HG02588 (cell line): ENCODE results near the gene SGIP1.

ENCODE experiments used
- ATAC-seq: cut with Tn5 transposase; IDR thresholded peaks from one replicate; pipeline ENCODE4 v1.9.1; 2021; ENCODE audit warnings: mild to moderate bottlenecking, moderate library complexity; ENCODE audit not compliant: unreplicated experiment

The SGIP1 gene

DNA sequence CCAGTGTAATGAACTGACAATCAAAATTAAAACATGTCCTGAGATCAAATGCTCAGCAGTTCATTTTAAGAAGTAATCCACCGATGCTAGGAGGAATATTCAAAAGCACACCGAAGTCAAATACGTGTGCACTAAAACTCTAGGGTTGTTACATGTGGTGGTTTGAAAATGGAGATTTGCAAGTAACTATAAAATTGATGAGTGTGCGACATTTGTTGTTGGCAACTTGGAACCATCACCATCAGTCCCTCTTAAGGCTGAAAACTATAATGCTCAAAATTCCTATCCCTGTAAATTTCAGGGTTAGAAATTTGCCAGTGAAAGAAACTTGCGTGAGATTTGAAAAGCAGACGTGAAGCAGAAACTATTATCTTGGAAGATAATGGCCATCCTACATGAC is 13.3 kb upstream of the SGIP1 start:
- no peak for ATAC-seq

DNA sequence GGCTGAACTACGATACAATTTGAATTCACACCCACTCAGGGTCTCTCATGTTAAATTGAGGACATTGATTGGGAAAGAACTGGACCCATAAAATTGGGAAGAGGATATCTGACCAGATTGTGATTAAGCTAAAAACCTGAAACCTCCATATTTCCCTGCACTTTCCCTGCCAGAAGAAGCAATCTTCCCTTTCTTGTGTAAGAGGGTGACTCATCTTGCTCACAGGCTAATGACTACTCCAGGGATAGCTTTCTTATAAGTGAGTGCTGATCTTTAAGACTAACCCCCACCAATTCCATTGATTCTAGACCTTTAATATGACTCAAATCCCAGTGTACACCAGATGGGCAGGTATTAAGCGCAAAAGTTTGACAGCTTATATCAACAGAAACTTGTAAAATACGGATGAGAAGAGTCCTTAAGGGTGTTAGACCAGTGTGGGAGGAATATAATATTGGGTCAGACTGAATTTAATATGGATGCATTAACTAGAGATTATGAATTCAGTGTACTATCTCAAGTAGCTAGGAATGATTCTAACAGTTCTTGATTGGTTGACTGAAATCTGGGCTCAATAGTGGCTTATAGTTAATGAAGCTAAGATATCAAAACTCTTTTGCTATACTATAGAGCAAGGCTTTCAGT is 12.1 kb upstream of the SGIP1 start:
- ATAC-seq: no peak

DNA sequence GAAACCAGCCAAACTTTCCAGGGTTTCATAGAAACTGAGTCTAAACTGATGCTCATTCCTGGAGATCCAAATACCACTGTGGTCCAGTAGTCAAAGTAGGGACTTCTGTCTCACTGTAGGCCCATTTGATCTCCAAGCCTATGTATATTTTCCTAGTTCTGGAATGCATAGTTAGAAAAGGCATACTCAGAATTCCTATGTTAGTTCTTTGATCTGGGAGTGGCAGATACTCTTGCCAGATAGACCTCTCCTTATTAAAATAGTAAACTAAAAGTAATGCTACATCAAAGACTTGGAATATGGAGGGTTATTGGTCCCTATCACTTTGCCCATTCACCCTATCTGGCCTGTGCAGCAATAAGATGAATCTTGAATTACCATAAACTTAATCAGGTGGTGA is 10.4 kb upstream of the SGIP1 start:
- no peak for ATAC-seq

DNA sequence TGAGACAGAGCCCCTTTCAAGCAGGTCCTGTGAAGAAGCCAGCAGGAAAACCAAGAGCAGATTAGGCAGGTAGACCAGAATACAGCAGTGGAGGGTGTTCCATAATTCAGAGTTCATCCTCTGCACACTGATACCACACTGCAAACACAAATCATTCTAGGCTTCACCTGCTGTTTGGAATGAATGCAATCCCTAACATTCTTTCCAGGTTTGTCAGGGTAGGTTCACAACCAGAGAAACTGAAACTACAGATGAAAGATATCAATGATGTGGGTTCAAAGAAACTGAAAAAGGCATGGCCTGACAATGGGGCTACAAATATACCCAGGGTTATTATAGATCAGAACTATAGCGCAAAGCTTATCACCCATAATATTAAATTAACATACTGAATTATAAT is 8.9 kb upstream of the SGIP1 start:
- ATAC-seq: no peak

DNA sequence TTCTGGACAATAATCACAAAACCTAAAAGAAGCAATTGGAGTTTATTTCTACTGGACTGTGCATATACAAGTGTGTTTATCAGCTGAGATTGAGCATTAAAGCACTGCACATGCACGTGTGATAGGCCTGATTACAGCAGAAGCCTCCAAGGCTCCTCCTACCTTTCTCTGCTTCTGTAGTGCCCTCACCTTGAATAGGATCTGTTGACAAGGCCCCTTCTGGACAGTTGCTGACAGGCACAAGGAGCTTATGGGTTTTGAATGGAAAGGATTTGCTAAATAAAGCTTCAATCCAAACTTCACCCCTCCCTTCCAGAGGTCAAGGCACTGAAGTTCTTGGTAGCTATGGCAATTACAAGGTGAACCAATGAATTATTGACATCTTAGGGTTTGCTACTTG is 7.9 kb upstream of the SGIP1 start:
- no peak for ATAC-seq

DNA sequence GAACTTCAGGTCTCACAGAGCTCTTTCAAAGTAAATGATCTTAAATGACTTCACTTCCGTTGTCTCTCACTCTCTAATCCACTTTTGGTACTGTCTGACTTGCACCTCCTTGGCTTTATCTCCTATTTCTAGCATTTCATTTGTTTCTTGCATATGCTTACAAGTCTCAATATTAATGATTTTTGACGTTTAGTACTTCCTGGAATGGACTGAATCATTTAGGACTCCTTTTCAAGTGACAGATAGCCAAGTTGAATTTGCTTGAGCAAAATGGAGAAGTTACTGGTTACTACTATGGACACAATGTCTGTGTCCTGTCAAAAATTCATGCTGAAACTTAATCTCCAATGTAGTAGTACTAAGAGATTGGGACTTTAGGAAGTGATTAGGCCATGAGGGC is 7.0 kb upstream of the SGIP1 start:
- ATAC-seq: no peak

DNA sequence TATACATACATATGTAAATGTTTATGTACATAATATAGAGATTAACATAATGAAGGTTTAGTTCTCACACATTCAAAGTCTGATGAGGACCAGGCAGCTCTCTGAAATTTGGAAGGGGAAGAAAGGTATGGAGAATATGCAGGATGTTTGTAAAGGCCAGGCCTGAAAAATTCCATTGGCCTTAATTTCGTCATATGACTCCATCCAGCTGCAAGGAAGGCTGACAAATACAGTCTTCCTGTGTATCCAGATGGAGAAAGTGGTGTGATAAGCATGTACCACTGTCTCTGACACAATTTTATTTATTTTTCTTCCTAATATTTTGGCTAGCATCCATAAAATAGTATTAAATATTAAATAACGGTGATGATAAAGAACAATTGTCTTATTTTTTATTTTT is 6.3 kb upstream of the SGIP1 start:
- ATAC-seq: no peak

DNA sequence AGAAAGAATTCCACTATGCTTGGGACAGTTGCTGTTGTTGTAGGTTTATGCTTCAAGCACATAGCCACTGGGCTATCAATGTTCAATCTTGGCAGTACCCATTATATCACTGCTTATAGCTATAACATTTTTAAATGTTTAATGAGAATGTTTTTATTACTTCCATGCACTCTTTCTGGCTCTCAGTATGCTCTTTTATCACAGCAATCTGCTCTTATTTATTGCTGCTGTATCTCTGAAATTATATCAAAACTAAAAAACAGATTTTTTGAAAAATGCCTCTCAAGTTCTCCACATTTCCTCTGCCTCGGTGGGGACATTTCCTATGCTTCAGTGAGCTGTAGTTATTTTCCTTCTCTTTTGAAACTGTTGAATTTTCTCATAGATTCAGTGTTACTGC is 5.4 kb upstream of the SGIP1 start:
- ATAC-seq: no peak

DNA sequence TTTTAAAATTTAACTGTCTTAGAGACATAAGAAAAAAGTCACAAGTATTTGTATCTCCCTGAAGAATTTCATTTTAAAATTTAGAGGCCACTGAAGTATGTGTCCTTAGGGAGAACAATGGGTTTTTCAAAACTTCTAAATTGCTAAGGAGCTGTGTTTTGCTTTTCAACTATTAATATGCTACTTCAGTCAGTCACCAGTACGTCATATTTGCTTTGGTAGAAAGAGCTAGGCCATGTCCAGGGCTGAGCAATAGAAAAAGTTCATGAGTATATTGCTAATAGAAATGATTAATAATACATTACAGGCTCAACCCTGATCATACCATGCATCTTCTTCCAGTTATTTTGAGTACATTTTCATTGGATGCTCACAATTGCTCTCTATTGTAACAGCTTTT is 1.7 kb upstream of the SGIP1 start:
- ATAC-seq: no peak

DNA sequence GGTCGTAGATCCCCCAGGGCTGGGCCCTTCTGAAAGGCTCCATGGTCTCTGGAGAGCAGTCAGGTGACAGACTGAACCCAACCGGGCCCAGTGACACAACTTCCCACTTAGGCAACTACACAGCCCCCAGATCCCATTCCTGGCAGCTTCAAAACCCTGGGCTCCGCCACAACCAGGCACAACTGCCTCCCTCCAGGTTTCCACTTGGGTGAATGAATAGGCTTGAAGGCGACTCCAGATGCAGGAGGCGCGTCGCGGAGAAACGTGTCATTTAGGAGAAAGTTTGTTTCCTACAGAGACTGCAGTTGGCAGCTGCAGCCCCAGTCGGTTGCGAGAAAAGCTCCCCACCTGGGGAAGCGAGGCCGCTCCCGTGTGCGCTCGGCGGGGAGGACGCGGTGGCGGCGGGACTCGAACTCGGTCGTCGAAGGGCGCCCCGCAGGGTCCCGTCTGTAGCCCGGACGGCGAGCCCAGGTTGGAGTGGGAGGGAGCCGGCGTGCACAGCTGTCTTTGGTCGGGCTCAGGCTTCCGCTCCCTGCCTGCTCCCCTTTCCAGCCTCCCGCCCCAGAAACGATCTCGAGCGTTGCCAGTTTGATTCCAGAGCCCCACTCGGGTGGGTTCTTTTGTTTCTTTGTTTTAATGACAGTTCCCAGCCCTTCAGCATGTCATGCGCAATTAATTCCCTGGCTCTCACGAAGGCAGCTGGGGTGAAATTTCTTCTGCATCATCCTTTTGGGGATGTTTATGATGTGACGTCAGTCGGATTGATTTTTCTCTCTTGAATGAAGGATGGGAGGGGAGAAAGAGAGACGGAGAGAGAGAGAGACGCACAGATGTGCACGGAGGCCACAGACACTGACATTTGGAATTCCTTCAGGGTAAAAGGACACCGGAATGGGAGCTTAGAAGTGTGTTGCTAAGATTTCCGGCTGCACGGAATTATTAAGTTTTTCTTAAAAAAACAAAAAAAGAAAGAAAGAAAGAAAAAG is 862 bp upstream of the SGIP1 start:
- no peak for ATAC-seq

DNA sequence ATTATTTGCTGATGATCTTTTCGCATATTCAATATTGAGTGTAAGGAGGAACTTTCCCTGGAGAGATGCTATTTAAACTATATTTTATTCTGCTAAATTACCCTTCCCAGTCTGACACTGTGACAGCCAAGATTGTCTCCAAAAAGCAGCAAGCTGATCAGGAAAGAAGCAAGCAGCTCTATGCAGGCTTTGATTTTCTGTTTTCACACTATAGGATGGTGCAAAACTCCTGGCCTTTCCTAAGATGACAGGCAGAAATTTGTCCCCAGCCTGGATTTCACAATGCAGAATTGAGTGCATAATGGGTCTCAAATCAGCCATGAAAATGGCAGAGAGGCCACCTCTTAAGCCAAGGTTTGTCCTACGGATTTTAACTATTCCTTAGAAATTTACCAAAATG is 1.1 kb downstream of the SGIP1 start:
- no peak for ATAC-seq

DNA sequence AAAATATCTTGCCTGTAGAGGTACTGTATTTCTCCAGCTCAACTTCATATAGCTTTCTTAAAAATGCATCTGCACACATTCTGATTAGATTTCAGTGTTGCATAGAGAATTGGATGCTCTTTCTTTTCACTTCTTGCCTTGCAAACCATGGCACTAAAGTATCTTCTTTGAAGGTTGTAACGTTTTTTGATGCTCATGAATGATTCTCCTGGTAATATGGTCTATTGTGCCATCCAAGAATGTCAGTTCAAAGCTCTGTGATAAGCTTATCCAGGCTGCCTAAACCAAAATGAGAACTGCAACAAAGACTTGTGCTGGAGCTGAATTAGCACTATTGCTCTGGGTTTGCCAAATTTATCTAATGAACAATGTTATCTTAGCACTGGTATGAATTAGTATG is 1.9 kb downstream of the SGIP1 start:
- no peak for ATAC-seq

DNA sequence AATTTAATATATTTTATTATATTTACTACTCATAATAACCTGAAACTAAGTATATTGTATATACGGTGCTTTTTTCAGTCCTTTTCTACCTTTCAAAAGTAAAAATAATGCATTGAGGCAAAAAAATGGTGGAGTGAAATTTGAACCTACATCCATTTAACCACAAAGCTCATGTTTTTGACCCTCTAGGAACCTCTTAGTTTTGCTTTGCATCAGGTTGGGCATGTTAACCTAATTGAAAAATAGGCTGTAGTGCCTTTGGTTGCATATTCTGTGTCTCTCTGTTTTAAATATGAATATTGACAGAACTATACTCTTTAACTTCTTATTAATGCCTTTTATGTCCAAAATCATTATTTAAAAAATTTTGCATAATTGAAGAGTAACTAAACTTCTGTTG is 3.8 kb downstream of the SGIP1 start:
- ATAC-seq: no peak

DNA sequence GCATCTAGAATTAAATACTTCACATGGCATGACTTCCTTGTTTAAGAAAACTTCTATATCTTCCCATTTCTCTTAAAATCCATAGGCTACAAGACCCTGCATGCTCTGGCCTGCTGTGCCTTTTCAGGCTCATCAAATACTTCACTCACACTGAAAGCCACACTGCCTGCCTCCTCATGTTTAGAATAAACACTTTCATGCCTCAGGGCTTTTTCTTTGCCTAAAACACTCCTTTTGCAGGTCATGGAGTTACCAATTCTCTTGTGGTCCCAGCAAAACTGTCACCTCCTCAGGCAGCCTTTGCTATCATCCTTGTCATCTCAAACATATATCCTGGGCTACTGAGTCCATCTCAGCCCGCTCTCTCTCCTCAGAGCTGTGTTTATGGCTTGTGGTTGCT is 5.5 kb downstream of the SGIP1 start:
- ATAC-seq: no peak

DNA sequence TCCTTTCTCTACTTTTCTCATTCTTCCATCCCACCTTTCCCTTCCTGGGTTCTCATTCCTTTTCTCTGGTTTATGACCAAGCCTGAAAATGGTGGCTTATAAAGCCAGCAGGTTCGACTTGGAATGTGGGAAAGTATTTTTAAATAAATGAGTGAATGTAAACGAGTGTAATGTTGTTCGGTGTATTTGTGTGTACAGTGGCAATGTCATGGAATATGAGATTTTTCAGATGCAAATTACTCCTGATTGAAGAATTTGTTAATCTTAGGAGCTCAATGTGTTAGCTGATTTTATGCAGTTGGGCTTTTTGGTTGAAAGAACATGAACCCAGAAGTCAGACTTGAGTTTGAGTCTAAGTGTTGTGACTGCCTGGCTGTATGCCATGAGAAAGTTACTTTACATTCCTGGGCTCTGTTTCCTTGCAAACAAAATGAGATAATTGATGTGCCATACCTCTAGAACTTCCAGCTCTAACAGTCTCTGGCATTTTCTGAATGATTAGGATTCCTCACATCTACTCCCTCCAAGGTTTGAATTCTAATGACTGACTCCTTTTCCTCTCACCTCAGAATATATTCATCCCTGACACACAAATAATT is 6.6 kb downstream of the SGIP1 start:
- ATAC-seq: no peak

DNA sequence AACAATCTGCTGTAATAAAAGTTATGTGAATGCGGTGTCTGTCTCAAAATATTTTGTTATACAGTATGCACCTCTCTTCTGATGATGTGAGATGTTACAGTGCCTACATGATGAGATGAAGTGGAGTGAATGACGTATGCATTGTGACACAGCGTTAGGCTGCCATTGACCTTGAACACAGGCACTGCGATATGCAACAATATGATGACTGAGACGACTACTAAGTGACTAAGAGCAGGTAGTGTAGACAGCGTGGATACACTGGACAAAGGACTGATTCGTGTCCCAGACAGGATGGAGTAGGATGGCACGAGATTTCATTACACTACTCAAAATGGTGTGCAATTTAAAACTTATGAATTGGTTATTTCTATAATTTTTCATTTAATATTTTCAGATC is 8.4 kb downstream of the SGIP1 start:
- ATAC-seq: no peak

DNA sequence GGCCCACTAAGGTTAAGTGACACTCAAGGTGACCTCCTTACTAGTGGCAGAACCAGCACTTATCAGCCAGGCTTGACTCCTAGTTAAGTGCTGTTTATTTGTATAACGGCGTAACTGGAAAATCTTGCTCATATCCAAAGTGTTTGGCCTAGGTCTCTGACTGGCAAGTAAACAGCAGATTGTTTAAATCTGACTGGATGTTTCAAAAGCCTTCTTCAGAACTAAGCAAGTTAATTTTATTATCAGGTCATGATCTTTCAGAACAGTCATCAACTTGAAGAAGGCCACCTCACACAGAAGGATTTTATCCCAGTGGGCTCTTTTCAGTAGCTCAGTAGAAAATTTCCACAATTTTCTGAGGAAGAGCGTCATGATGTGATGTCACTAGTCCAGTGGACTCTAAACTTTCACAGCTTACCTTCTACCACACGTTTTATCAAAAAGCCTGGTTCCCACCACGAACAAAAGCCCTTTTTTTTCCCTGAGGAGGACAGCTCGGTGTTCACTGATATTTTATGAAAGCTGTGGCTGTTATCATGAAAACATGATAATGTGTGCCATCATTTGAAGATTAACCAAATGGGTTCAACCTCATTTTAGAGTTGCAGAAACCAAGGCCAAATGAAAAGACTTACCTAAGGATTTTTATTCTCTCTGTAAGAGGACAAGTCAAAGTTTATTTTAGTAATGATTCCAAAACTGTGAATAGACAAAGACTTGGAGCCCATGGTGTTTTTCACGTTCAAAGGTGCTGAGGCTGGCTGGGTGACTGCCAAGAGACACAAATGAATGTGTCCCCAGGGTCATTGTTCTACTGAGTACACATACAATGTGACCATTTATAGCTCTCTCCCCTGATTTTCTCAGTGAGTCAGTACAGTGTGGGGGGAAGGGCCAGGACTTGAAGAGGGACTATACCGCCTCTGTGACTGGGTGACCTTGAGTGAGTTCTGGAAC is 9.1 kb downstream of the SGIP1 start:
- ATAC-seq: no peak

DNA sequence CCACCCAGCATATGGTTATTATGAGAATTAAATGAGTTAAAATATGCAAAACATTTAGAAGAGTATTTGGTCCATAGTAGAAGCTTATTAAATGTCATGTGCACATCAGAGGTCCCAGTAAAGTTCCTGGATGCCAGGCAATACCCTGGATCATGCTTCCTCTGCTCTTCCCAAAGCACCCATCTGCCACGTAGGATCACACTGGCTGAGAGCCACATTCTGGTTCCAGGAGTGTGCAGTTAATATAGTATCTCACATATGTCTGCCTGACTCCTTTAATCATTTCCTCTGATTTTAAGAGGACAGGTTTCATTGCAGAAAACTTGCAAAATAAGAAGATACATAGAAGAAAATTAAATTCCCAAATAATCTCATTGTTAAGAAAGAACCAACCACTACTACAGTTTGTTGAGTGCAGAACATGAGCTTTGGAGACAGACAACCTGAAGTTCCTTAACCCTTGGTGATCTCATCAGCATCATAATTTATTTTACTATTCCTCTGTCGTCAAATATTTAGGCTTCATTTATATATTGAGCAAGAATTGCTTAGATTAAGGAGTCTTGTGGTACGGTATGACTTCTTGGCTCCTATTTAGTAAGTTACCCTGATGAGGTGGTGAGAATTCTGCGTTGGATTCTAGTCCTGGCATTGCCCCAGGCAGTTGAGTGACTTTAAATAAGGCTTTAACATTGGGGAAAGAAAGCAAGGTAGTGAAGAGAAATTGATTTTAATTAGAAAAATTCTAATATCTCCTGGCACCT is 12.3 kb downstream of the SGIP1 start:
- ATAC-seq: no peak

DNA sequence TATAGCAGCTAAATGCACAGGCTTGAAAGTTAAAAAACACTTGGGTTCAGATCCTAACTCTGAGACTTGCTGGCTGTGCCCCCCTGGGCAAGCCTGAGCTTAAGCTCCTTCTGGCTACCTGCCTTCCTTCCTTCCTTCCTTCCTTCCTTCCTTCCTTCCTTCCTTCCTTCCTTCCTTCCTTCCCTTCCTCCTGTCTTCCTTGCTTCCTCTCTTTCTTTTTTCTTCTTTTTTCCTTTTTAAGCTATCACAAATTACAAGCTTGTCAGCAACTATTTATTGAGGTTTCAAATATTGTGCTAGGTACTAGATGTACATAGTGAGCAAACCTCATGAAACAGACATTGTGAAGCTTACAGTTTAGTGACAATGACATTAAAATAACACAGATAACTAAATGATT is 15.1 kb downstream of the SGIP1 start:
- ATAC-seq: no peak

DNA sequence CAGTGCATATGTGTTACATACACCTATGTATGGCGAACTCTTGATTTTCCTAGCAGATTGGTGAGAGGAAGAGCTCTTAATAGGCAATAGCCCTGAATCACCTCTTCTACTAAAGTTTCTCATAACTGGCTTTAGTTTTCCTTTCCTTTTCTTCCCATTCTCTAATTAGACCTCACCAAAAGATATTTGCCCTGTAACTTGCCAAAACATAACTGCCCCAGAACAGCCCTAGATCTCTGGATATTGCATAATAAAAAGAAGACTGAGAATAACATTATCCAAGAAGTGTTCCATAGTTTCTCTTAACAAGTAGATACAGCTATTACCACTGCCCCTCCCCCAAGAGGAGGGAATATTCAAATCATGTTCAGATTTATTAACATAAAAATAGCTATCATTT is 16.3 kb downstream of the SGIP1 start:
- no peak for ATAC-seq
